Stimulated activated CD8-positive, alpha-beta memory T cell treated with anti-CD3 and anti-CD28 coated beads, Interleukin-4, amount 100 ng/mL, for 4 hours (primary cell): ENCODE data around the gene FAM9A.
"Not testable (repeated sequence)": the region's sequence is repeated elsewhere in the genome, so short reads cannot be mapped to it uniquely, and the experiment has no call there.

Source experiments
- DNase-seq, 2 donors: peaks; one replicate each; pipeline ENCODE4 v3.0.0-alpha.2; 2020; ENCODE audit warnings: low read depth in 2 of 2, low spot score in 1 of 2

FAM9A gene

GRCh38 chrX:8805046-8805445 lies 3.9 kb upstream of the FAM9A start:
- no peak for DNase-seq

- no peak for DNase-seq
Measured at GRCh38 chrX:8803326-8803725, 2.1 kb upstream of the FAM9A start.

- not testable (repeated sequence) for DNase-seq
Measured at GRCh38 chrX:8800351-8800750, 832 bp downstream of the FAM9A start.

DNA sequence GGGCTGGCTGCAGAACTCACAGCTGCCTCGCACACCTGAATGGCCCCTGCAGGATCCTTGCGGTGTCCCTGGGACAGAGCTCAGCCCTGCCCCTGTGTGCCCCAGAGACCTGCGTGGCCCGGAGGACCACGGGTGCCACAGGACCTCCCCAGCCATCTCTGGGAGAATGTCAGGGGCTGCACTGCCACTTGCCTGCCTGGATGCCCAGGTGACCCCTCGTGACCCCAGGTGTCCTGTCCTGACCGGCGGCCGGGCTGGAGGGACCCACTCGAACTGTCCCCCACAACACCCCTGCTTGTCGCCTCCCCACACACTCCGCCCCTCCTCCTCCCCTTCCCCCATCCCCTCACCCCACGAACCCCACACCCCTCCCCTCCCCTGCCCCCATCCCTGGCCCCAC lies 1.9 kb downstream of the FAM9A start:
- not testable (repeated sequence) for DNase-seq

GRCh38 chrX:8798702-8799101 lies 2.5 kb downstream of the FAM9A start:
- DNase-seq = not testable (repeated sequence)

GRCh38 chrX:8787119-8787518 lies 14.1 kb downstream of the FAM9A start:
- not testable (repeated sequence) for DNase-seq

DNA sequence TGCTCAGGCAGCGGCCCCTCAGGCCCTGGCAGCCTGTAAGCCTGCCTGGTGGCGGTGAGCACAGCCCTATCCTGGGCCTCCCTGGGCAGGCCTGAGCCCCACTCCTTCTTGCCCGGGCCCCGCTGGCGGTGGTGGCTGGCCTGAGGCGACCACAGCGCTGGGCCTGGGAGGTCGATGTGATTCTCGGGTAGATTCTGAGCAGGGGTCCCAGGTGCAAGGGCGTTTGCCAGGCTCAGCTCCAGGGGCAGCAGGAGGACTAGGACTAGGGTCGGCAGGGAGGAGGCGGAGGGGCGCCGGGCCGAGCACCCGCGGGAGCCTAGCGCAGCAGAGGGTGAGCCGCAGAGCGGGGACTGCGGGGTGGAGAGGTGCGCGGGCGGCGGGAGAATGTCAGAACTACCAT lies 17.0 kb downstream of the FAM9A start:
- DNase-seq = no peak

DNA sequence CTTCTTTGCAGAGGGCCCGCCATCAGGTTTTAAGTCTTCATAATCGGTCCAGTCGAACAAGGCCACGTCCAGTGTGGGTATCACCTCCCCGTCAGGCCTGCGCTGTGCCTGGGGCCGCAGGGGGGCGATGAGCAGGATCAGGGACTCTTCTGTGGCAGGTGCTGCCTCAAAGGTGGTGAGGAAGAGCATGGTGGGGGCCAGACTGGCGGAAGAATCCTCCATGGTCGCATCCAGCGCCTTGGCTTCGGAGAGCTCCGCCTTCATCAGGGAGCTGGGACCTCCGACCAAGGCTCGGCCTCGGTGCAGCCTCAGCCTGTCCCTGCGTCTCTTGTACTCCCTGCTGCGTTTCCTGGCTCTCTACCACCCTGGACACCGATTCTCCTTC lies 17.5 kb downstream of the FAM9A start:
- no peak for DNase-seq

GRCh38 chrX:8783097-8783713 lies 18.0 kb downstream of the FAM9A start:
- DNase-seq = no peak

- DNase-seq = no peak
Measured at GRCh38 chrX:8782595-8782994, 18.6 kb downstream of the FAM9A start.

GRCh38 chrX:8781921-8782320 lies 19.3 kb downstream of the FAM9A start:
- not testable (repeated sequence) for DNase-seq

- DNase-seq = no peak
Measured at GRCh38 chrX:8773117-8773516, 28.1 kb downstream of the FAM9A start.

- DNase-seq = no peak
Measured at GRCh38 chrX:8760021-8760420, 41.2 kb downstream of the FAM9A start.

DNA sequence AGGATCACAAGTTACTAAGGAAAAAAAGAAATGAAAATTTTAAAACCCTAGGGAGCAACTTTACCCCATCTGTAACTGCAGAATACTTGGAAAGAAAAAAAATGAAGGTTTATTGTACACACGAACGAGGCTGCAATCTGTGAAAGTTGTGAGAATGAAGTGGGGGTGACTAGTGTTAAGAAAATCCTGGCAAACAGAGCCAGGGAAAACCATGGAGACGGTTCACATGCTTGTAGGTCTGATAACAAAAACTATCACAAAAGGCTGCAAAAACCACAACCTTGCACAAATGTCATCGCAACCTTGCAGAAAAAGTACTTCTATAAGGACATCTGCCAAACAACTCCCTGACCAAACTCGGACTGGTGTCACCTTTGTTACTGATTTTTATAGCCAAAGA lies 42.5 kb downstream of the FAM9A start:
- not testable (repeated sequence) for DNase-seq

GRCh38 chrX:8757609-8758389 lies 43.4 kb downstream of the FAM9A start:
- not testable (repeated sequence) for DNase-seq

- no peak for DNase-seq
Measured at GRCh38 chrX:8755813-8756212, 45.4 kb downstream of the FAM9A start.

- DNase-seq = no peak
Measured at GRCh38 chrX:8755116-8755515, 46.1 kb downstream of the FAM9A start.

DNA sequence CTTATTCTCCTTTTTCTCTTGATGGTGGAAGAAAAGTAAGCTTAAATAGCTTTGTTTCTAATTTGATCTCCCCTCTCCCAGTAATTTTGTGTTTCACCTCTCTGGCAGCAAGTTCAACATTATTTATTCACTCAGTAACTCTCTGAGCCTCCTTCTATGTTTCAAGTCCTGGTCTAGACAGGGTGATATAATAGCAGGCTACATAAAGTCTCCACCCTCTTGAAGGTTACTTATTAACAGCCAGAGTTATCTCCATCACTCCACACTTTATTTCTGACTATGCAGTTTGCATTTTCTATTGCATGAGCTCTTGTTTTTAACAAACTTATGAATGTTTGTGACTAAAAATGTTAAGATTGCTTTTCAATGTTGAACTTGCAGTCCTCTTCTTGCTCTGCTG lies 51.5 kb downstream of the FAM9A start:
- DNase-seq = no peak

DNA sequence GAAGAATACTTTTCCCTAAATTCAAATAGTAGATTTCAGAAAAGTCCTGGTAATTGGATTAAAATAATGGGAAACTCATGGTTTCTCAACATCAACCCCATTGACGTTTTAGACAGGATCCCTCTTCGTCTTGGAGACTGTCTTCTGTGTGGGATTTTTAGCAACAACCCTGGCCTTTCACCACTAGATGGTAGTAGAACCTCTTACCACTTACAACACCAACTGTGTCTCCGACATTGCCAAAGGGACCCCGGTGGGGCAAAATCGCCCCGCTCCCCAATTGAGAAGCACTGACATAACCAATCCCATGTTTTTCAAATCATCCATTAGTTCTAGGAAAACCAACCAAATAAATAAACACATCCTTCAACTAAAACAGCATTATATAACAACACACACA lies 52.3 kb downstream of the FAM9A start:
- no peak for DNase-seq

DNA sequence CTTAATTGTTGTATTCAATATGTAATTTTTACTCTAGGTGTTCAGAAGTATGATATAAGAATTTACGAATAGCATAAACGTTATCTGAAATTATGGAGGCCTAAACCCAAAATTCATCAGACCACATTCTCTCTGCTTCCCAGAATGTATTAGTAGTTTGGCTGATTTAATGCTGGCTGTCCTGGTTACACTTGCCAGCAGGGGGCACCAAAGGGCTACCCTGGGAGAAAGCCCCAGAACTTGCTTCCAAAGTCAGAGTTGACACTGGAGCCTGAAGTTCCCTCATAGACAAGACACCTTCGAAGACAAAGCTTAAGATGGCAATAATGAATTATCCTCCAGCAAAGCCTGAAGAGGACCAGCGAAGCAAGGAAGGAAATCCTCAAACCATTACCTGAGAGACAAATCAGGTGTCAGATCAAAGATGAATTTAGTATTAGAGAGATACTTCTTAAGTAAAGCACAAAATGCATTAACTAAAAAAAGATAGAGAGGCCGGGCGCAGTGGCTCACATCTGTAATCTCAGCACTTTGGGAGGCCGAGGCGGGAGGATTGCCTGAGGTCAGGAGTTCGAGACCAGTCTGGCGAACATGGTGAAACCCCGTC lies 58.0 kb downstream of the FAM9A start:
- peak; percentile 7 to 26 for DNase-seq

DNA sequence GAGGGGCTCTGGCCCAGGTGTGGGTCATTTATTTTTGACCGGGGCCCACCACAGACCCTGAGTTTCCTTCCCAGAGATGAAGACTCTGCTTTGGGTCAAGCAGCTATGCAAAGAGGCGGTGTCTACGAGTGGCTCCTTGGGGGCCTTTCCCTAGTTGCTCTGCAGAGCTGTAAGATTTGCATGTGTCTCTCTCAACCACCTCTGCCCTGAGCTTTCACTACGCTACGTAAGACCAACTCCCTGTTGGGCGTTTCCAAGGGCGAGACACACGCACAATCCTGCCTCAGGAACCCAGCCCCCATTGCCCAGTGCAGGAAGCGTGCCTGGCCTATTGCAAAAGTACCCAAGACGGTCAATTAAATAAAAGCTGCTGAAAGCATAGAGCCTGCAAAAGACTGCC lies 59.2 kb downstream of the FAM9A start:
- DNase-seq = no peak
